ENCODE measurements around the gene AHCYL1. TPM values are rescaled to one million over a fixed set of nuclear protein-coding genes. Genes with fewer than 3 reads are reported as not detected.
"Not testable (repeated sequence)": the region's sequence is repeated elsewhere in the genome, so short reads cannot be mapped to it uniquely, and the experiment has no call there.

AHCYL1 gene
- total RNA-seq, 1 donor from 2014 or later, result 59.6 TPM

GRCh38 chr1:109950509-109950908, 34.1 kb upstream of the AHCYL1 start:
- no peak for TF ChIP-seq CTCF (IDR thresholded peaks at IDR 0.05)
- peaks cover 2% of the 10 kb centered on the region for H3K36me3 Mint-ChIP-seq (ENCODE audit: low read depth)
- no peak overlapping the region for H3K4me3 Mint-ChIP-seq (ENCODE audit: unreplicated experiment)
- no peaks in the 10 kb centered on the region for H3K9me3 Mint-ChIP-seq (ENCODE audit: low read depth)
- H3K27ac Mint-ChIP-seq (ENCODE audit: unreplicated experiment), result no peak overlapping the region
- no peaks in the 10 kb centered on the region for H3K27me3 Mint-ChIP-seq (ENCODE audit: low read depth)
- no peak for DNase-seq (ENCODE audit: low spot score)
- H3K4me1 Mint-ChIP-seq (ENCODE audit: low read depth), result peaks cover 15% of the 10 kb centered on the region

- not testable (repeated sequence) for H3K27ac Mint-ChIP-seq (ENCODE audit: unreplicated experiment); DNase-seq (ENCODE audit: low spot score); H3K27me3 Mint-ChIP-seq (ENCODE audit: low read depth); H3K36me3 Mint-ChIP-seq (ENCODE audit: low read depth); H3K4me3 Mint-ChIP-seq (ENCODE audit: unreplicated experiment); H3K9me3 Mint-ChIP-seq (ENCODE audit: low read depth)
- peaks cover 15% of the 10 kb centered on the region for H3K4me1 Mint-ChIP-seq (ENCODE audit: low read depth)
These were observed 33.1 kb upstream of the AHCYL1 start for GRCh38 chr1:109951501-109951900.

GRCh38 chr1:109954041-109954512, 30.5 kb upstream of the AHCYL1 start:
- DNase-seq (ENCODE audit: low spot score), result no peak
- no peaks in the 10 kb centered on the region for H3K36me3 Mint-ChIP-seq (ENCODE audit: low read depth)
- H3K4me3 Mint-ChIP-seq (ENCODE audit: unreplicated experiment), result no peak overlapping the region
- no peaks in the 10 kb centered on the region for H3K9me3 Mint-ChIP-seq (ENCODE audit: low read depth)
- peak overlapping the region; percentile 36 for H3K27ac Mint-ChIP-seq (ENCODE audit: unreplicated experiment)
- TF ChIP-seq CTCF (IDR thresholded peaks at IDR 0.05), result no peak
- H3K27me3 Mint-ChIP-seq (ENCODE audit: low read depth), result no peaks in the 10 kb centered on the region
- H3K4me1 Mint-ChIP-seq (ENCODE audit: low read depth), result peaks cover 21% of the 10 kb centered on the region

GRCh38 chr1:109959632-109959973, 25.0 kb upstream of the AHCYL1 start:
- peaks cover 31% of the 10 kb centered on the region for H3K4me1 Mint-ChIP-seq (ENCODE audit: low read depth)

GRCh38 chr1:109959974-109960744, 24.4 kb upstream of the AHCYL1 start:
- H3K27me3 Mint-ChIP-seq (ENCODE audit: low read depth), result no peaks in the 10 kb centered on the region
- no peak for DNase-seq (ENCODE audit: low spot score)
- H3K9me3 Mint-ChIP-seq (ENCODE audit: low read depth), result peaks cover 3% of the 10 kb centered on the region
- H3K36me3 Mint-ChIP-seq (ENCODE audit: low read depth), result no peaks in the 10 kb centered on the region
- no peak overlapping the region for H3K4me3 Mint-ChIP-seq (ENCODE audit: unreplicated experiment)
- peak overlapping the region; percentile 89 for H3K27ac Mint-ChIP-seq (ENCODE audit: unreplicated experiment)
- peaks cover 31% of the 10 kb centered on the region for H3K4me1 Mint-ChIP-seq (ENCODE audit: low read depth)
- TF ChIP-seq CTCF (IDR thresholded peaks at IDR 0.05), result peak; percentile 54

More at GRCh38 chr1:109959632-109959973, 25.0 kb upstream of the AHCYL1 start:
- H3K27me3 Mint-ChIP-seq (ENCODE audit: low read depth), result no peaks in the 10 kb centered on the region
- TF ChIP-seq CTCF (IDR thresholded peaks at IDR 0.05), result no peak
- H3K36me3 Mint-ChIP-seq (ENCODE audit: low read depth), result no peaks in the 10 kb centered on the region
- DNase-seq (ENCODE audit: low spot score), result no peak
- H3K9me3 Mint-ChIP-seq (ENCODE audit: low read depth), result no peaks in the 10 kb centered on the region
- H3K27ac Mint-ChIP-seq (ENCODE audit: unreplicated experiment), result peak overlapping the region; percentile 89
- H3K4me3 Mint-ChIP-seq (ENCODE audit: unreplicated experiment), result no peak overlapping the region

- no peaks in the 10 kb centered on the region for H3K27me3 Mint-ChIP-seq (ENCODE audit: low read depth)
- peaks cover 8% of the 10 kb centered on the region for H3K9me3 Mint-ChIP-seq (ENCODE audit: low read depth)
- TF ChIP-seq CTCF (IDR thresholded peaks at IDR 0.05), result no peak
- no peaks in the 10 kb centered on the region for H3K36me3 Mint-ChIP-seq (ENCODE audit: low read depth)
- H3K4me3 Mint-ChIP-seq (ENCODE audit: unreplicated experiment), result no peak overlapping the region
- peak overlapping the region; percentile 89 for H3K27ac Mint-ChIP-seq (ENCODE audit: unreplicated experiment)
- no peak for DNase-seq (ENCODE audit: low spot score)
- H3K4me1 Mint-ChIP-seq (ENCODE audit: low read depth), result peaks cover 31% of the 10 kb centered on the region
These were observed 23.8 kb upstream of the AHCYL1 start for GRCh38 chr1:109960745-109961094.

Measured in chondrocyte (in vitro differentiated cells).